Upper lobe of left lung (tissue), 4 donors: ENCODE measurements around the gene ADIPOQ.

Experiments used
- POLR2A ChIP-seq, 4 donors: fragments of 450-650 bp; IDR thresholded peaks; one replicate each; pipeline ENCODE4 v1.5.1; 2016 to 2017; ENCODE audit warnings: antibody characterized with exemption in 4 of 4, mild to moderate bottlenecking in 2 of 4
- TF ChIP-seq, protein P1 (sequence below), 6 experiments: fragments of 450-650 bp in 4 of 6; fragments of 200-600 bp in 2 of 6; sonication (generic) in 2 of 6; IDR thresholded peaks; one replicate each; pipeline ENCODE4 v1.5.1; 2016 to 2019; ENCODE audit warnings: antibody characterized with exemption in 6 of 6

- TF ChIP-seq, protein P1, sequence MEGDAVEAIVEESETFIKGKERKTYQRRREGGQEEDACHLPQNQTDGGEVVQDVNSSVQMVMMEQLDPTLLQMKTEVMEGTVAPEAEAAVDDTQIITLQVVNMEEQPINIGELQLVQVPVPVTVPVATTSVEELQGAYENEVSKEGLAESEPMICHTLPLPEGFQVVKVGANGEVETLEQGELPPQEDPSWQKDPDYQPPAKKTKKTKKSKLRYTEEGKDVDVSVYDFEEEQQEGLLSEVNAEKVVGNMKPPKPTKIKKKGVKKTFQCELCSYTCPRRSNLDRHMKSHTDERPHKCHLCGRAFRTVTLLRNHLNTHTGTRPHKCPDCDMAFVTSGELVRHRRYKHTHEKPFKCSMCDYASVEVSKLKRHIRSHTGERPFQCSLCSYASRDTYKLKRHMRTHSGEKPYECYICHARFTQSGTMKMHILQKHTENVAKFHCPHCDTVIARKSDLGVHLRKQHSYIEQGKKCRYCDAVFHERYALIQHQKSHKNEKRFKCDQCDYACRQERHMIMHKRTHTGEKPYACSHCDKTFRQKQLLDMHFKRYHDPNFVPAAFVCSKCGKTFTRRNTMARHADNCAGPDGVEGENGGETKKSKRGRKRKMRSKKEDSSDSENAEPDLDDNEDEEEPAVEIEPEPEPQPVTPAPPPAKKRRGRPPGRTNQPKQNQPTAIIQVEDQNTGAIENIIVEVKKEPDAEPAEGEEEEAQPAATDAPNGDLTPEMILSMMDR (IDR thresholded peaks at IDR 0.05) = no peak
- no peak for TF ChIP-seq POLR2A (IDR thresholded peaks at IDR 0.05)
Observed at GRCh38 chr3:186798239-186798874, 44.2 kb upstream of the ADIPOQ start.
